ENCODE measurements around the gene COA3. TPM values are rescaled to one million over a fixed set of nuclear protein-coding genes. Genes with fewer than 3 reads are reported as not detected.
A peak's percentile ranks its signal among the peaks of the same experiment; 100 is the strongest.

Gene COA3
- total and polyA plus RNA-seq, 2 donors (not counting 1 experiment from before 2014, with no cell fraction given) = 53.5 to 80.3 TPM

DNA sequence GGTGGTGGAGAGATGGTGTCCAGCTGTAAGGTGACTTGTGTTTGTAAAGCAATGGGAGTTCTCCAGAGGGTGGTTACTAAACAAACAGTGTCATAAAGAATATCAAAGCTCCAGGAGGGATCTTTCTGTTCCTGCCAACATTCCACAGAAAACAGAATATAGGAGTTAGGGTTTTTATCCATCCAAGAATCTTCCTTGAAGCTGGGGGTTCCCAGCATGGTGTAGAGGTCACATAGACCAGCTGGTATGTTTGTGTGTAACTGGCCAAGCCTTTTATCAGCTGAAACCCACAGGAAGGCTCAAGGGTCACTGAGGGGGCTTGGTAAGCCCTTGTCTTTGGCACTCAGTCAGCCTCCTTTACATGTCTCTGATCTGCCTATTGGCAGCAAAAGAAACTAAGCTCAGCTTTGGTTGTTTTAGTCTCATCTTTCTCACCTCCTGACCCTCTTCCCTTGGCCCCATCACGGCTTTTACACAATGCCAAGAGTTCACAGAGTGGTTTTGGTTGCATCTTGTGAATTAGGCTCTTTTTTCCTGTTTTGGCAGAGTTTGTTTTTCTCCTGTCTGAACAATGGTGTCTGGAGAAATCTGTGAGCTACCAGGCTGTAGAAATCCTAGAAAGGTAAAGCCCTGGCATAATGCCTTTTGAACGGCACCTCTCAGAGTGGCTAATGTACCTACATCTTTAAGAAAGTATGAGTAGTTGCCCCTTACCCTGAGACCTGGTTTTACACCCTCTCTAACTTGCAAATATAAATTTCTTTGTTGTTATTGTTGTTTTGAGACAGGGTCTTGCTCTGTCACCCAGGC, 4.8 kb upstream of the COA3 start:
- H3K4me2 ChIP-seq (ENCODE audit: extremely low read depth, insufficient read depth, low read length) = no peak overlapping the region
- DNase-seq (ENCODE audit: low read depth in 2 of 2) = peak; percentile 19 to 36

GRCh38 chr17:42798011-42798382, 507 bp downstream of the COA3 start:
- TF ChIP-seq CTCF (conservative IDR thresholded peaks at IDR 0.05 in 1 of 2, IDR thresholded peaks at IDR 0.05 in 1 of 2; ENCODE audit: low read depth in 1 of 2, low read length in 2 of 2) (no peak), EZH2 (IDR thresholded peaks at IDR 0.05; ENCODE audit: low read length, missing control alignments) (no peak)
- H4K20me1 ChIP-seq (ENCODE audit: control insufficient read depth, extremely low read depth, insufficient read depth, low read length) = no peaks in the 10 kb centered on the region
- H3K79me2 ChIP-seq (ENCODE audit: control insufficient read depth, insufficient read depth, low read length) = peaks cover 5% of the 10 kb centered on the region
- peaks cover 3% of the 10 kb centered on the region for H3K36me3 ChIP-seq (ENCODE audit: control insufficient read depth, insufficient read depth, low read length)
- peak overlapping the region; percentile 94 for H3K4me2 ChIP-seq (ENCODE audit: extremely low read depth, insufficient read depth, low read length)
- H3K27me3 ChIP-seq (ENCODE audit: control insufficient read depth, insufficient read depth, low read length) = no peaks in the 10 kb centered on the region
- peak overlapping the region; percentile 59 to 96 (median 88) for H3K4me3 ChIP-seq (replicated peaks in 1 of 4; ENCODE audit: control extremely low read depth in 1 of 4, insufficient read depth in 1 of 4, low read depth in 3 of 4, low read length in 4 of 4)
- no peak for DNase-seq (ENCODE audit: low read depth in 2 of 2)
- no peaks in the 10 kb centered on the region for H3K4me1 ChIP-seq (ENCODE audit: control insufficient read depth, extremely low read depth, insufficient read depth, low read length)
- peak overlapping the region; percentile 94 for H2AFZ ChIP-seq (ENCODE audit: low read length)
- H3K27ac ChIP-seq (ENCODE audit: insufficient read depth, low read length) = peak overlapping the region; percentile 49
- H3K9ac ChIP-seq (ENCODE audit: insufficient read depth, low read length) = peak overlapping the region; percentile 75
- no peaks in the 10 kb centered on the region for H3K9me3 ChIP-seq (ENCODE audit: control insufficient read depth, insufficient read depth, low read depth, low read length)

More for the DNA sequence above, 4.8 kb upstream of the COA3 start:
- Histone ChIP-seq H3K27ac (ENCODE audit: insufficient read depth, low read length) (no peak overlapping the region), H3K4me3 (replicated peaks in 1 of 4; ENCODE audit: control extremely low read depth in 1 of 4, insufficient read depth in 1 of 4, low read depth in 3 of 4, low read length in 4 of 4) (no peak overlapping the region), H4K20me1 (ENCODE audit: control insufficient read depth, extremely low read depth, insufficient read depth, low read length) (no peaks in the 10 kb centered on the region), H2AFZ (ENCODE audit: low read length) (no peak overlapping the region), H3K27me3 (ENCODE audit: control insufficient read depth, insufficient read depth, low read length) (no peaks in the 10 kb centered on the region), H3K4me1 (ENCODE audit: control insufficient read depth, extremely low read depth, insufficient read depth, low read length) (no peaks in the 10 kb centered on the region), H3K79me2 (ENCODE audit: control insufficient read depth, insufficient read depth, low read length) (no peaks in the 10 kb centered on the region), H3K9ac (ENCODE audit: insufficient read depth, low read length) (no peak overlapping the region), H3K9me3 (ENCODE audit: control insufficient read depth, insufficient read depth, low read depth, low read length) (no peaks in the 10 kb centered on the region), H3K36me3 (ENCODE audit: control insufficient read depth, insufficient read depth, low read length) (no peaks in the 10 kb centered on the region)
- TF ChIP-seq CTCF (conservative IDR thresholded peaks at IDR 0.05 in 1 of 2, IDR thresholded peaks at IDR 0.05 in 1 of 2; ENCODE audit: low read depth in 1 of 2, low read length in 2 of 2) = no peak
- TF ChIP-seq EZH2 (IDR thresholded peaks at IDR 0.05; ENCODE audit: low read length, missing control alignments) = no peak

GRCh38 chr17:42797067-42798007, 1.2 kb downstream of the COA3 start:
- Histone ChIP-seq H3K9ac (ENCODE audit: insufficient read depth, low read length) (peak overlapping the region; percentile 75), H3K79me2 (ENCODE audit: control insufficient read depth, insufficient read depth, low read length) (peaks cover 5% of the 10 kb centered on the region), H3K9me3 (ENCODE audit: control insufficient read depth, insufficient read depth, low read depth, low read length) (no peaks in the 10 kb centered on the region), H4K20me1 (ENCODE audit: control insufficient read depth, extremely low read depth, insufficient read depth, low read length) (no peaks in the 10 kb centered on the region), H3K4me1 (ENCODE audit: control insufficient read depth, extremely low read depth, insufficient read depth, low read length) (no peaks in the 10 kb centered on the region), H3K4me3 (replicated peaks in 1 of 4; ENCODE audit: control extremely low read depth in 1 of 4, insufficient read depth in 1 of 4, low read depth in 3 of 4, low read length in 4 of 4) (peak overlapping the region; percentile 59 to 96 (median 88)), H2AFZ (ENCODE audit: low read length) (no peak overlapping the region), H3K27ac (ENCODE audit: insufficient read depth, low read length) (no peak overlapping the region), H3K4me2 (ENCODE audit: extremely low read depth, insufficient read depth, low read length) (peak overlapping the region; percentile 94), H3K27me3 (ENCODE audit: control insufficient read depth, insufficient read depth, low read length) (no peaks in the 10 kb centered on the region), H3K36me3 (ENCODE audit: control insufficient read depth, insufficient read depth, low read length) (peaks cover 3% of the 10 kb centered on the region)
- no peak for DNase-seq (ENCODE audit: low read depth in 2 of 2)
- TF ChIP-seq EZH2 (IDR thresholded peaks at IDR 0.05; ENCODE audit: low read length, missing control alignments) (no peak), CTCF (conservative IDR thresholded peaks at IDR 0.05 in 1 of 2, IDR thresholded peaks at IDR 0.05 in 1 of 2; ENCODE audit: low read depth in 1 of 2, low read length in 2 of 2) (no peak)
